NCI-H446 treated with DMSO at 0.1 percent for 48 hours (cell line): Measurements from ENCODE around the gene TACR1.
"Not testable (repeated sequence)": the region's sequence is repeated elsewhere in the genome, so short reads cannot be mapped to it uniquely, and the experiment has no call there.

ENCODE experiments used
- DNase-seq: peaks from one replicate; lab custom pipeline; 2025; lab: John Stamatoyannopoulos, UW

The TACR1 gene

GRCh38 chr2:75088791-75089190 lies 110.5 kb downstream of the TACR1 start:
- DNase-seq = no peak

GRCh38 chr2:75087736-75088135 lies 111.6 kb downstream of the TACR1 start:
- DNase-seq = no peak

- DNase-seq = no peak
Measured at GRCh38 chr2:75079575-75079974, 119.7 kb downstream of the TACR1 start.

GRCh38 chr2:75077909-75078308 lies 121.4 kb downstream of the TACR1 start:
- DNase-seq = no peak

- DNase-seq = peak; percentile 85
Measured at GRCh38 chr2:75076088-75076487, 123.2 kb downstream of the TACR1 start.

- DNase-seq = no peak
Measured at GRCh38 chr2:75074708-75075107, 124.6 kb downstream of the TACR1 start.

GRCh38 chr2:75074228-75074627 lies 125.1 kb downstream of the TACR1 start:
- no peak for DNase-seq

- no peak for DNase-seq
Measured at GRCh38 chr2:75071766-75072165, 127.6 kb downstream of the TACR1 start.

- no peak for DNase-seq
Measured at GRCh38 chr2:75068546-75068945, 130.8 kb downstream of the TACR1 start.

GRCh38 chr2:75067506-75067905 lies 131.8 kb downstream of the TACR1 start:
- DNase-seq = no peak

GRCh38 chr2:75066121-75066902 lies 133.0 kb downstream of the TACR1 start:
- no peak for DNase-seq

- no peak for DNase-seq
Measured at GRCh38 chr2:75065402-75066008, 133.8 kb downstream of the TACR1 start.

GRCh38 chr2:75064691-75065396 lies 134.5 kb downstream of the TACR1 start:
- no peak for DNase-seq

GRCh38 chr2:75063906-75064305 lies 135.4 kb downstream of the TACR1 start:
- DNase-seq = no peak

- DNase-seq = no peak
Measured at GRCh38 chr2:75058427-75058826, 140.9 kb downstream of the TACR1 start.

- not testable (repeated sequence) for DNase-seq
Measured at GRCh38 chr2:75057150-75057549, 142.2 kb downstream of the TACR1 start.

GRCh38 chr2:75055820-75056675 lies 143.3 kb downstream of the TACR1 start:
- DNase-seq = no peak

- DNase-seq = no peak
Measured at GRCh38 chr2:75055142-75055819, 144.0 kb downstream of the TACR1 start.

GRCh38 chr2:75054296-75054695 lies 145.0 kb downstream of the TACR1 start:
- no peak for DNase-seq

- DNase-seq = no peak
Measured at GRCh38 chr2:75053484-75054112, 145.7 kb downstream of the TACR1 start.

- DNase-seq = peak; percentile 59
Measured at GRCh38 chr2:75047992-75048625, 151.2 kb downstream of the TACR1 start.
